IPS-NIHi7 (cell line): ENCODE measurements around the gene CPEB1.

Experiments
- DNase-seq: peaks from one replicate; pipeline ENCODE4 v3.0.0; 2012; ENCODE audit warnings: mixed read lengths; ENCODE audit errors: extremely low spot score

Gene CPEB1

GRCh38 chr15:82647045-82647834 is at the start of gene CPEB1:
Gene CPEB1 (minus strand): TSS chr15:82647363. CDS start chr15:82628459, 18,904 bp downstream.
- peak; percentile 46 for DNase-seq

GRCh38 chr15:82692171-82692570 is 45.0 kb upstream of the CPEB1 start:
- no peak for DNase-seq

- DNase-seq, result no peak
Observed at GRCh38 chr15:82689147-82689546, 42.0 kb upstream of the CPEB1 start.

GRCh38 chr15:82688691-82689090 is 41.5 kb upstream of the CPEB1 start:
- no peak for DNase-seq

DNA sequence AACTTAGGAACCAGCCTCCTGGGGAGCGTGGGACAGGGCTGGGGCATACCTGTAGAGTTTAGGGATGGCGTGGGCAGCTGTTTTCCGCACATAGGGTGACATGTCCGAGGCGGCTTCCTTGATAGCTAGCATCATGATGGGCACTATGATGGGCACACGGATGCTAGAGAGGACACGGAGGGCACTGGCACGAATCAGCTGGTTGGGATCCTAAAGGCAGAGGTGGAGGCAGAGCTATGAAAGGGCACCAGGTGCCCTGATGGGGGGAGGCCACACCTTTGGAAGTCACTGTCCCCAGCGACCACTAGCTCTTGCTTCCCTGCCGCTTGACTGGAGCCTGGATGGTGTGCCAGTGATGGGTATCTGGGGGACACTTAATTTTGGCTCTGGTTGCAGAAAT is 34.2 kb upstream of the CPEB1 start:
- no peak for DNase-seq

- peak; percentile 98 for DNase-seq
Observed at GRCh38 chr15:82680200-82681102, 33.3 kb upstream of the CPEB1 start.

GRCh38 chr15:82679626-82680199 is 32.5 kb upstream of the CPEB1 start:
- DNase-seq, result no peak

DNA sequence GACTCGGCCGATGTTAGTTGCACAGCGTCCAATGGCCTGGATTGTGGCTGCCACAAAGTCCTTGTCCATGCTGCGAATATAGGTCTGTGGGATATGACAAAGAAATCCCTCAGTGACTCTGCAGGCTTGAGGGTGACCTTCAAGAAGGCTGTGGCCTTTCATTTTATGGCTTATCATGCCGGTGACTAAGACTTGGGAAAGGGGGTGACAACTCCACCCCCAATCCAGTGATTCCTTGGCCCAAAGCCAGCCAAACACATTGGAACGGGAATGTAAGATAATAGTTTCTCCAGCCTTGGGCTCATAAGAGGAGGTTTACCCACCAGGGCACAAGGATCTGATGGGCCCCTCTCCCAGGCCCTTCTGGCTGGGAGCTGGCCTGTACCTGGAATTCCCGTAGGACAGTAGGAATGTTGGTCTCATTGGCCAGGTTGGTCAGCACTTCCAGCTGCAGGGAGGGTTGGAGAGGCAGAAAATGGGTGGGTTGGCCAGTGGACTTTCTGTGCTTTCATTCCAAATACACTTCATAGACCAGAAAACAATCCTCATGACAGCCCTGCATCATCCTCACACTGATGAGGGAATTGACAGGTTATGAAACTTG is 30.7 kb upstream of the CPEB1 start:
- DNase-seq, result no peak

DNA sequence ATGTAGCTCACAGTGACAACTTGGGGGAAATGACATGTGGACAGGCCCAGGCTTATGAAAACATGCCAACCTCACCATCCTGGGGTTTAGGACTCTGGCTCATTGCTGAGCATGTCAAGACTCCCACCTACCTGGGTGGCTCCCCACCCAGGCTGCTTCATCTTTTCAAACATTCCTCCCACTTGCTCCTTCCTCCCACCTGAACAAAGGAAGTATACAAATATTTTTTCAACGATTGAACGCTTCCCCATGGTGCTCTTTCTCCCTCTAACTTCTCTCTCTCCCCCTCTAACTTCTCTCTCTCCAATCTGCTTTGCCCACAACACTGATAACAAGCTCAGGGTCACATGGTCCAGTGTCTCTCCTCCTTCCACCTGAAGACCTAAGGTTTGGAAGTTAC is 27.7 kb upstream of the CPEB1 start:
- no peak for DNase-seq

DNA sequence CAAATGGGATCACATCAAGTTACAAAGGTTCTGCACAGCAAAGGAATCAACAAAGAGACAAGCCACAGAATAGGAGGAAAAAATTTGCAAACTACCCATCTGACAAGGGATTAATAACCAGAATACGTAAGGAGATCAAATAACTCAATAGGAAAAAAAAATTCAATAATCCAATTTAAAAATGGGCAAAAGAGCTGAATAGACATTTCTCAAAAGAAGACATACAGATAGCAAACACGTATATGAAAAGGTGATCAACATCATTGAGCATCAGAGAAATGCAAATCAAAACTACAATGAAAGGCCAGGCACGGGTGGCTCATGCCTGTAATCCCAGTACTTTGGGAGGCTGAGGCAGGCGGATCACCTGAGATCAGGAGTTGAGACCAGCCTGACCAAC is 23.5 kb upstream of the CPEB1 start:
- no peak for DNase-seq

GRCh38 chr15:82666606-82667005 is 19.4 kb upstream of the CPEB1 start:
- DNase-seq, result no peak

DNA sequence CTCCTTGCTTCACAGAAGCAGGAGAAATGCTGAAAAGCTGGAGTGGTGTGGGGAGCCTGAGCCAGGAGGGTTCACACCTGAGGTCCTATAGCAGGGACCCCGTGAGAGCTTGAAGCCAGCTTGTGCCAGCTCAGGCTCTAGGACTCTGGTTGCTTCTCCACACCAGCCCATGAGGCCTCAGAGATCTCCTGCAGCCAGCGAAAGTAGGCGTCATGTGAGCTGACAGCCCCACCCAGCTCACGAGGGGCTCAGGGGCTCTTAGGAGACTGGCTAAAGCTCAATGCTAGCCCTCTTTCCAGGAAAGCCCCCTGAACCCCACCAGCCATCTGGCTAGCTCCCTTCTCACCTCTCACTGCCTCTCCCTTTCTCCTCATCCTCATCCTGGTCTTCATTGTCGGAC is 16.9 kb upstream of the CPEB1 start:
- DNase-seq, result no peak

DNA sequence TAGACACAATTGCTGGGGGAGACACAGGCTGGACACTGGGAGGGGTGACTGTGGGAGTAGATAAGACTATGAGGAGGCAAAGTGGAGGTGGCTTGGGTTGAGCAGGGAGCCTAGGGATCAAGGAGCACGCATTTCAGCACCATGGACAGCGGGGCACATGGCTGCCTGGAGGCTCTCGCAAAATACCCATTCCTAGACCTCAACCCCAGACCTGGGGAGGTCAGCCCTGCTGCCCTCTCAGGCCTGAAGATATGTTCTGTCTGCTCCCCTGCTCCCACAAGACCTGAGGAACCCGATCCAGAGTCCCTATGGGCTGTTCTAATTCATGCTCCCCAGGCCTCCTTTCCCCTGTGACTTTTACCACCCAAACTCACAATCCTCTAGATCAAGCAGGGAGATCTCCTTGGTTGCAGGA is 16.0 kb upstream of the CPEB1 start:
- DNase-seq, result peak; percentile 92

DNA sequence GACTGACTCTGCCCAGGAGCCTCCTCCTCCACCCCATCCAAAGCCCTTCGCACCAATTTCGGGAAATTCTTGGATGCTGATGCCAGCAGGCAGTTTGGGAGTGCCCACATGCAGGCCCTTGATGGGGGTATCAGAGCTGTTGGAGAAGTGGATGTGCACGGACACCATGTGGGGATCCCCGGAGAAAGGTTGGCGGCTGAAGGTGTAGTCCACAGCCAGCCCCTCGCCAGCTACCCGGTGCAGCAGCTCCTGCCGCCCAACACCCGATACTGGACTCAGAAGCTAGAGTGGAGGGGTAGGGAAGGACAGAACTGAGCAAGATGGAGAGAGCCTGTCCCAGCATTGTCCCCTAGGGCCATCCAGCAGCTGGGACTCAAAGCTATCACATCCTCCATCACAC is 15.5 kb upstream of the CPEB1 start:
- no peak for DNase-seq

- no peak for DNase-seq
Observed at GRCh38 chr15:82660378-82660777, 13.2 kb upstream of the CPEB1 start.

DNA sequence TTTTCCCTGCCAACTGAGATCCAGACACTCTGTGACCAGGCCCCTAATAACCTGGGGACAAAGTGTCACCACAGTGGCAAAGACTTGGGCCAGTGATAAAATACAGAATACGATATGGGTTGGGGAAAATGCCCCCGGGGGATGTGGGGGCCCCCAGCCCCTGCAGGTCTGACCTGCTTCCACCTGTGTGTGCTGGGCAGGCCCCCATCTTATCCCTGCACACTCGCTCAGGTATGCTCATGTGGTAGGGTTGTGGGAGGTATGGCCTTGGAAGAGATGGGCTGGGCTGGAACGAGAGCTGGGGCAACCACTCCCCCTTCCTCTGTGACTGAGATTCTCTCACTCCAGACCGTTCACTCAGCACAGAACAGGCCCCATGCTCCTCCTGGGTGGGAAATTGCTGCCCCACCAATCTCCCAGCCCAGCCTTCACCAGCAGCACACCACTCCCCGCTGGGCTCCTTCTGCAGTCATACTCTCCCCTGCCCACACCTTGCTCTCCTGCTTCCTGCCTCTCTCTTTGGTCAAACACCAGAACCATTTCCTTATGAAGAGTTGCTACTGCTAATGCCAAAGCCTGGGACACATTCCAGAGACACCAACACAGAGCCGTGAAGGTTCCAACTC is 9.6 kb upstream of the CPEB1 start:
- no peak for DNase-seq

DNA sequence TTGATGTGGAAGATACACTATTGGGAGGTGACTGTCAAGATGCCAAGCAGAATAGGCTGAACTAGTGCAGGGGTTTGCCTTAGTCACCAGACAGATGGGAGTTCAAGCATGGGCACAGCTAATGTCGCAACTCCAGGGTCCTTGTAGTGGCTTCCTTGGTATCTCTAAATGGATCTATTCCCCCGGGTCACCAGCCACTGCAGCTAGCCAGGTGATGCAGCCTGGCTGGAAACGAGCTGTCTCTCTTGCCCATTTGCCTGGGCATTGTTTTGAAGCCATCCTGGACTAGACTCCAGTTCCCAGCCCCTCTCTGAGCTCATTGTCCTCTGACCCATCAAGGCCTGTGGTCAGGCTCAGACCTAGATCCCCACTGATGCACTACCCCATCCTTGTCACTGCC is 8.4 kb upstream of the CPEB1 start:
- no peak for DNase-seq

DNA sequence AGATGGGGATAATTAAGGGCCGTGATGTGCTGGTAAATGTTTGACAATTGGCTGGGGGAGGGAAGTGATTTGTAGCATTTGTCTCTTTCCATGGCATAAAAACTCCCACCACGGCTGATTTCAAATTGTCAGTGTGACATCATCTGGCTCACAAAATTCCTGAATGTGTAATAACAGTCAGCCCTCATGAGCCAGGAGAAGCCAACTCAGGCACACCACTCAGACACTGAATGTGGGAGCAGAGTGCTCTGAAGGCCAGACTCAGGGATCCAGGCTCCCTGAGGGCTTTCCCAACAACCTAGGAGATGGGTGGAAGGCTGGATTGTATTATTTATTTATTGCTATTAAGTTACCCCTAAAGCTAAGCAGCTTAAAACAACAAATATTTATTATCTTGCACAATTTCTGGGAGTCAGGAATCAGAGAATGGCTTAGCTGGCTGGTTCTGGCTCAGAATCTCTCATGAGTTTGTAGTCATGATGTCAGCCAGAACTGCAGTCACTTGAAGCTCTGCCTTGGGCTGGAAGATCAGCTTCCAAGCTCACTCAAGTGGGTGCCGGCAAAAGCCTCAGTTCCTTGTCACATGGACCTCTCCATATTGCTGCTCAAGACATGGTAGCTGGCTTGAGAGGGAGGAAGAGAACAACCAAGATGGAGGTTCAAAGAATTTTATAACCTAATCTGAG is 6.5 kb upstream of the CPEB1 start:
- DNase-seq, result no peak

GRCh38 chr15:82651708-82652107 is 4.5 kb upstream of the CPEB1 start:
- DNase-seq, result no peak

- no peak for DNase-seq
Observed at GRCh38 chr15:82650046-82650670, 3.0 kb upstream of the CPEB1 start.
